GM18909 (cell line): ENCODE measurements around the gene LIX1L.

ENCODE experiments used
- ATAC-seq: cut with Tn5 transposase; IDR thresholded peaks from one replicate; pipeline ENCODE4 v1.9.1; 2021; ENCODE audit warnings: mild to moderate bottlenecking; ENCODE audit not compliant: unreplicated experiment, poor library complexity

Gene LIX1L

GRCh38 chr1:145964328-145965118 is 6.7 kb upstream of the LIX1L start, which contains the start of the genes ANKRD34A and POLR3GL:
Gene ANKRD34A (minus strand): TSS chr1:145964575. CDS start chr1:145961759, 2,816 bp downstream.
Gene POLR3GL (plus strand): TSS chr1:145964690. CDS start chr1:145974866, 10,176 bp downstream.
- peak; percentile 90 for ATAC-seq

GRCh38 chr1:145963265-145964019 is 5.6 kb upstream of the LIX1L start:
- ATAC-seq: no peak

- ATAC-seq: no peak
Measured at GRCh38 chr1:145962157-145963102, 4.6 kb upstream of the LIX1L start.

- ATAC-seq: no peak
Measured at GRCh38 chr1:145961425-145962156, 3.8 kb upstream of the LIX1L start.

GRCh38 chr1:145961109-145961424 is 3.2 kb upstream of the LIX1L start:
- ATAC-seq: no peak

- ATAC-seq: no peak
Measured at GRCh38 chr1:145960468-145961108, 2.8 kb upstream of the LIX1L start.

- ATAC-seq: no peak
Measured at GRCh38 chr1:145959957-145960467, 2.2 kb upstream of the LIX1L start.

GRCh38 chr1:145959333-145959732 is 1.5 kb upstream of the LIX1L start:
- ATAC-seq: no peak

- no peak for ATAC-seq
Measured at GRCh38 chr1:145958734-145959133, 917 bp upstream of the LIX1L start.

- no peak for ATAC-seq
Measured at GRCh38 chr1:145956781-145957442, 905 bp downstream of the LIX1L start.

- ATAC-seq: no peak
Measured at GRCh38 chr1:145956361-145956760, 1.5 kb downstream of the LIX1L start.

GRCh38 chr1:145955436-145955835 is 2.4 kb downstream of the LIX1L start:
- no peak for ATAC-seq

GRCh38 chr1:145953861-145954260 is 4.0 kb downstream of the LIX1L start:
- ATAC-seq: no peak

GRCh38 chr1:145952903-145953302 is 4.9 kb downstream of the LIX1L start:
- no peak for ATAC-seq

GRCh38 chr1:145951526-145951925 is 6.3 kb downstream of the LIX1L start:
- no peak for ATAC-seq

GRCh38 chr1:145949219-145949618 is 8.6 kb downstream of the LIX1L start:
- no peak for ATAC-seq

GRCh38 chr1:145947551-145947950 is 10.3 kb downstream of the LIX1L start:
- ATAC-seq: no peak

GRCh38 chr1:145946477-145946986 is 11.3 kb downstream of the LIX1L start:
- no peak for ATAC-seq
